T-helper 2 cell (primary cell): ENCODE measurements around the gene SRP68.
"Not testable (repeated sequence)": the region's sequence is repeated elsewhere in the genome, so short reads cannot be mapped to it uniquely, and the experiment has no call there.

Source experiments
- DNase-seq, 5 experiments: peaks; one replicate each; pipeline versions ENCODE4 v3.0.0 to v3.0.0-alpha.2; 2012 to 2022

SRP68 gene

DNA sequence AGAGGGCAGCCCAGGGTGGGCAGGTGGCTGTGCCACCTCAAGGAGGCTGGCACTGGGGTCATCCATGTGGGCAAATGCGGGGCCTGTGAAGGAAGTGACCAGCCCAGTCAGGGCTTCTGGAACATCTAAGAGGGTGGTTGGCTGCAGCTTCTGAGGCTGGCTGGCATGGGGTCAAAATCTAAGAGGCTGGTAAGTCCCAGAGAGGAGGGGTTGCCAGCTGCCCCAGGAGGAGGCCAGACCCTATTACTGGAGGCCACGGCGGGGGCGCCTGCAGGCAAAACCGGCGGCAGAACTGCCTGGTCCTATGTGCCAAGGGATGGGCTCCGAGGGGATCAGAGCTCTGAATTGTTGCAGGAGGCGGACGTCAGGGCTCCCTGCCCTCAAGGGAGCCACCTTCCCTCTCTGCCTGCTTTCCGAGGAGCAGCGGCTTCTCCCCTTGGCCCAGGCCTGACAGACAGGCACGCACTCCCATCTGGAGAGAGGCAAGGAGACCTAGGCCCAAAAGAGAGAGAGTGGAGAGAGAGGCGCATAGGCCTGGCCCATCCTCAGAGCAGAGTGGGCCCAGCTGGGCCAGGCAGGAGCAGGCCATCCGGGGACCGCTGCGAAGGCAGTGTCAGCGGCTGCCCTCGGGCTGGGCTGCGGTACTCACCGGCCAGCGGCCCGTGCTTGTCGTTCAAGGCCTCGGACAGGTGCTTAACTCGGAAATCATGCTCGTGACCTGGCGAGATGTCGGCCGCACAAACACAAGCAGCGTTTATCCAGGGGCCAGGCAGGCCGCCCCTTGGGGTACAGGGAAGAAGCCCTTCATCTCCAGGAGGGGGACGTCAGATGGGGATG is 17.6 kb upstream of the SRP68 start:
- no peak for DNase-seq

DNA sequence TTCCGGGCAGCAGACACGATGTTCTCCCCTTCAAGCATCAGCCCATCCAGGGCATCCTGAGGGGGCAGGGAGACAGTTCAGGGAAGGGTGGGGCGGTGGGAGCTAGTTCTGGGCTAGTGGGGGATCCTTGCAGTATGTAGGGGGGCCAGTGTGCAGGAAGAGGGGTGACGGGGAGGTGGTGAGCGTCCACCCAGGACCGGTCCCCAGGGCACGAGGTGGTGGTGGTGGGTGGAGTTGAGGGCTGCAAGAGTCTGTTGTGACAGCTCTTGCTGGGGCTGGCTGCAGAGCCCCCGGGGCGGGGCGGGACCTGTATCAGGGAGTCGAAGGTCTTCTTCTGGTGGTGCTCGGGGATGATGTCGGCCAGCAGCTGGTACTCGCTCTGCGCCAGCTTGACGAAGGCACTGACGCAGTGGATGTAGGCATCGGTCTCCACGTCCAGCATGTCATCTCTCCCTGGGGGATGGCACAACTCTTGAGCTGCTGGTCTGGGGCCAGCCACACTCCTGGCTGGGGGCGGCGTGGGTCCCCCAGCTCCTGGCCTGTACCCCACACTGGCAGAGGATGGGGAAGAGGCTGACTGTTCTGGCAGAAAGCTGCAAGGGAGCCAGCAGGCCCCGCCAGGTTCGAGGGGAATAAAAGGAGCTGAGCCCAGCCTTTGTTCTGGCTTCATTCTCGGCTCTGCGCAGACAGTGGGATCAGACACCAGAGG is 16.7 kb upstream of the SRP68 start:
- DNase-seq = no peak

DNA sequence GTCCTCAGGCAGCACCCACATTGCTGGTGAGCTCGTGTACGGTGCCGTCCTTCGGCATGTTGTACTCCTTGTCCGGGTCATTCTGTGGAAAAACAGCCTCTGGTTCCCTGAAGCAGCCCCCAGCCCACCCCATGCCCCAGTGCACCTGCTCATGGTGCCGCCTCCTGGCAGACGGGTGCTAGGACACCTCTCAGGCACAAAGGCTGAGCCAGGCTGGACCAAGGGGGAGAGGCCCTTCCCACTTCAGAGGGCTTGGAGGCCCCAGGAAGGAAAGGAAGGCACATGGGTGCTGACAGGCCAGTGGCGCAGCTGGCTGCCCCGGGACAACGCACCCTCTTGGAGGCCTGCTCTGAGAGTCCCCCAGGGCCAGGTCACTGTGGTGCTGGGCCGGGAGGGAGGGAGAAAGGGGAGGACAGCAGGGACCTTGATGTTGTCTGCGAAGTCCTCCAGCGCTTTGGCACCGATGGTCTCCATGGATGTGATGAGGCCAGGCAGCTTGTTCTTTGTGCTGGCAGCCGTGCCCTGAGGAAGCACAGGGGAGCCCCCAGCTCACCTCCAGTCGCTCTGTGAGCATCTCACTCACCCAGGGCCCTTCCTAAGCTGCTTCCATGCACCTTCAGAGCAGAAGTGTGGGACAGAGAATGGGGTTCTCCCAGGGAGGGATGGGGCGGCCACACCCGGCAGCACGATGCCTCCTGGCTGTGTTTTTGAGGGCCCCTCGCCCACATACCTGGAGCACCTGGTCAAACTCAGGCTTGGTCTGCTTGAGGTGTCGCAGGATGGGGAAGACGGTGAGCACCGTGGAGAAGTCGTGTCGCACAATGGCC is 15.9 kb upstream of the SRP68 start:
- DNase-seq = no peak

DNA sequence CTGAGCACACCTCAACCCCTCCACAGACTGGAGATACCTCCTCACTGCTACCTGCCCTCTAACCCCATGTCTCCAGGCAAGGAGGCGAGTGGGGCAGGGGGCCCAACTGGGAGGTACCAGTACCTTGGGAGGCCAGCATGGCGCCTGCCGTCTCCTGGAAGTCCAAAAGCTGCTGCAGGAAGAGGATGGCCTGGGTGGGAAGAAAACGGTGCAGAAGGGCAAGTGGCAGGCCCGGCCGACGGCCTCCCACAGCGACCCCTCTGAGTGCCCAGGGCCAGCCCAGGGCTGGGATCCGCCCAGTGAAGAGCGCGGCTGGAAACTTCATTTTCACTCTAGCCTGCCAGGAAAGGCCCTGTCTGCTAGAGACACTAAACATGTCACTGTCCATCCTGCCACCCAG is 15.2 kb upstream of the SRP68 start:
- DNase-seq = no peak

DNA sequence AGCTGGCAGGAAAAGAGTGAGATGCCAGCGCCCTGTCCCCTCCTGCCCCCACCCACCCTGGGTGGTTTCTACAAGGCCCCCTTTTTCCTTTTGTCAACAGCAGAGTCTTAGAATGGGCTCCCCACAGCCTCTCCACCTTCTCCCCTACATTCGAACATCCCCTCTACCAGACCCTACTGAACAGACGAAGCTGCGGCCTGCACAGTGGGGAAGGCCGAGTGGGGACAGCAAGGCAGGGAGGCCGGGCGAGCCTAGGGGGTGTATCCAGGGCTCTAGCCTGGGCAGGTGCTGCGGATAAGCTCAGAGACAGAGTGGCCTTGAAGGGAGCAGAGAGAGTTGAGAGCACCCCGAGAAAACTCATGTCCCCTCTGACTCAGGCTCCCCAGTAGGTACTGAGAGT is 14.1 kb upstream of the SRP68 start:
- DNase-seq = no peak

DNA sequence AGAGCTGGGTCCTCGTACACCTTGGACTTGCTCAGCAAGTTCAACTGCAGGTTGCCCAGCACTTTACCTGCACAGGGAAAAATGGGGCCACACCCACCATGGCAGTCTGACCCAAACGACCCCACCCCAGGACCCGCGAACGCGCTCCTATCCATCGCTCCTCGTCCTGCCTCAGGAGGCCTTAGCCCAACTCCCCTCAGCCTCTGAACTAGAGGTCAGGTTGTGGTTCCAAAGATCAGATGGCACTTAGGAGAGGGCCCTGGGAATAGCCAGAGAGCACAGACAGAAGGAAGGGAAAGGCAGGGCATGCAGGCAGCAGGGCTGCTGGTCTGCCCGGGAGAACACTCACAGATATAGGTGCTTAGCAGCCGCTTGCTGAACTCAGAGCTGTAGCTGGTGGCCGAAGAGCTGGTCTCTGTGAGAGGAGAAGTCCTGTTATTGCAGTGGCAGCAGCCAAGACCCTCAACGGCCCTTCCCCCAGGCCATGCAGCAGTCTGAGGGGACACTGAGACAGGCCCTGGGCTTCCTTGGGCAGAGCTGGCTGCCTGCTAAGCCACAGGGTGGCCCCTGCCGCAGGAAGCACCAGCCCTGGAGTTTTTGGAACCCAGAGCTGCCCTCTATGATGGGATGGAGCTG is 13.5 kb upstream of the SRP68 start:
- DNase-seq = no peak

DNA sequence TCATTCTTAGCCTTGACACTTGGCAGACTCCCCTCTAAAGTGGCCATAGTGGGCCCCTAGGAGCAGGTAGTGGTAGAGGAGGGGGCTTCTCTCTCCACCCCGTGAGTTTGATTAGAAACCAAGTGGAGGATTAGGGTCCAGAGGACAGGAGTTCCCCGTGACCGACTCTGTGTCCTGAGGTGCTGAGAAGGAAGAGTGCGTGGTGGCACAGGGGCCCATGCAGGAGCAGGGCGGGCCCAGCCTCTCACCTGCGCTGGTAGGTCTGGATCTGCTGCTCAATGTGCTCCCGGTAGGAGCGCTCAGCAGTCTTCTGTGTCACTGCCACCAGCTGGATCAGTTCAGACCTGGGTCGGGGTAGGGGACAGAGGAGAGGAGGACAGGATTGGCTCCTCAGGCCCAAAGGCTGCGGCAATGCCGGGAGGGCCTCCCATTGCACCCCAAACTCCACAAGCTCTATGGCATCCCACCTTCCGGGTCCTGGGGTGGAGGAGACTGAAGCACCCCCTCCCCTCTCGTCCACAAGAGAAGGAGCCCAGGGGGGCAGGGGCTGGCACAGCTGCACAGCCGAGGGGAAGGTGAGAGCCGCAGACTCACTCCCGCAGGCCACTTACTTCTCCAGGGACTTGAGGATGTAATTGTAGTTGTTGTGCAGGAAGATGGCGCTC is 12.9 kb upstream of the SRP68 start:
- no peak for DNase-seq

DNA sequence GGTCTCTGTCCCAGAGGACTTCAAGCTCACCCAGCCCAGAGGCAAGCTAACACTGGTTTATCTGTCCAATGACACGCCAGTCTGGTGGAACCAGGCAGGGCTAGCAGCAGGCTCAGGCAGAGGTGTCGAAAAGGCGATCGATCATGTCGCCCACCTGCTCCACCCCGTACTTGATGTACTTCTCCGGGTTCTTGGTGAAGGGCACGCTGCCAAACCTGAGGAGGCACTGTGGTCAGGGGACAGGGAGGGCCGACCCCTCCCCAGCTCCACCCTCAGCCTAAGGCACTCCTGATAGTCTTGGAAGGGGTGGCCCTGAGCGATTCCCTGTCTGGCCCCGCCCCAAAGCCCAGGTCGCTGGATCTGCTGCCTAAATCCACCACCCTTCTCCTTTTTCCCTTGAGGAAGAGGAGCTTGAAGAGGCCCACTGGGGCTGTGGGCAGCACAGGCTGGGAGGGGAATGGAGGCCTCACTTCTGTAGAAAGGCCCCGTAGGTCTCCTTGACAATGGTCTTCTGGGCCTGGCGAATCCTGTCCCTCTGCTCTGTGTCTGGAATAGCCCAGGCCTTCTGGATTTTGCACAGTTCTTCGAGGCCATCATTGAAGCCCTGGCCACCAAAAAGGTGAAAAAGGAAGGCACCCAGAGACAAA is 11.3 kb upstream of the SRP68 start:
- DNase-seq = no peak

DNA sequence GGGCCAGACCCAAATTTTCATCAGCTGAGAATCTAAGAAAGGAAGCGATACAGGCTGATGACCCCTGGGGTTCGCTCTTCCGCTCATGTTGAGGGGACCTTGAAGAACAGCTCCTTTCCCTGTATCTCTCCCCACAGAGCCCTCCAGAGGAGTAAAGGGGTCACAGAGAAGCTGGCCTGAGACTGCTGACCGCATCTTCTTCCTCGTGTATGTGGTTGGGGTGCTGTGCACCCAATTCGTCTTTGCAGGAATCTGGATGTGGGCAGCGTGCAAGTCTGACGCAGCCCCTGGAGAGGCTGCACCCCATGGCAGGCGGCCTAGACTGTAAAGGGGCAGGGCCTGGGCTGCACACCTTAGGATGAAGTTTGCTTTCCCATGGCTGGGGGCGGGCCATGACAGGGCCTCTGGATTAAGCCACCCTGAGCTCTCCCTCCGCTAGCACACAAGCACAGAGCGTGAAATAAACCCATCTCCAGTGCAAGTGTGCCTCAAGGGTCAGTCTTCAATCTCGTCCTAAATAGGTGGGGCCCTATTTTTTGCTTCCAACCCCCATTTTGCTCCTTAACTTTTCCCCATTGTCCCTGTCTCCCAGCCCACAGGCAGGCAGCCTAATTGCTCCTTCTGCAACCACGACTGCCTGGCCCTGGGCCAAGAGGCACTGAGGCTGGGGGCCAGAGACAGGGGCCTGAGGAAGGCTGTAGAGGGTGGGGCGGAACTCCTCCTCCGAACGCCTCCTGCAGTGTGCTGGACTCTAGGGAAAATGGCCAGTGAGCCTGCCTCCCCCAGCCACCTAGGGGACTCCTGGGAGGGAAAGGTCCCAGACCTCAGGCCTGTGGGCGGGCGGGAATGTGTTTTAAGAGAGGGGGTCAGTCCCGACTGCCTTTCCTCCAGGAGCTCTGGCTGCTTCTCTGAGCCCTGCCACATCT is 10.3 kb upstream of the SRP68 start:
- no peak for DNase-seq

DNA sequence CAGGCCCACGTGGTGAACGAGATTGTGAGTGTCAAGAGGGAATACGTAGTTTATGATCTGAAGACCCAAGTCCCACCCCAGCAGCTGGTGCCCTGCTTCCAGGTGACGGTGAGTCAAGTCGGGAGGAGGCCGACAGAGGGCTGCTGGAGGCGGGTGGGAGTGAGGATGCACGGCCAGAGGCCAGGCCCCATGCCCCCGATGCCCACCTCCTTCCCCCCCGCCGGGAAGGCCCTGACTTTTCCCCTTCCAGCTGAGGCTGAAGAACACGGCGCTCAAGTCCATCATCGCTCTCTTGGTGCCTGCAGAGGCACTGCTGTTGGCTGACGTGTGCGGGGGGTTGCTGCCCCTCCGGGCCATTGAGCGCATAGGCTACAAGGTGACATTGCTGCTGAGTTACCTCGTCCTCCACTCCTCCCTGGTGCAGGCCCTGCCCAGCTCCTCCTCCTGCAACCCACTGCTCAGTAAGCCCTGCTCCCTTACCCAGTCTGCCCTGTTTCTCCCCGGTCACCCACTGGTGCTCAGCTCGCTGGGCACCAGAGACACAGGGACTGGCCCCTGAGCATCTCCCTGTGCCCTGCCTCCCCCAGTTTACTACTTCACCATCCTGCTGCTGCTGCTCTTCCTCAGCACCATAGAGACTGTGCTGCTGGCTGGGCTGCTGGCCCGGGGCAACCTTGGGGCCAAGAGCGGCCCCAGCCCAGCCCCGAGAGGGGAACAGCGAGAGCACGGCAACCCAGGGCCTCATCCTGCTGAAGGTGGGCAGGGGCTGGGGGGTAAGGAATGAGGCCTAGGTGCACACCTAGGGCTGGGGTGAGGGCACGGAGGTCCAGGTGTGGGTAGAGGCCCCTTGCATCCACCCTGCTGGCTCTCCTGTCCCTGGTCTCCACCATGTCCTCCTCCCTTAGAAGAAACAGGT is 9.2 kb upstream of the SRP68 start:
- DNase-seq = no peak

DNA sequence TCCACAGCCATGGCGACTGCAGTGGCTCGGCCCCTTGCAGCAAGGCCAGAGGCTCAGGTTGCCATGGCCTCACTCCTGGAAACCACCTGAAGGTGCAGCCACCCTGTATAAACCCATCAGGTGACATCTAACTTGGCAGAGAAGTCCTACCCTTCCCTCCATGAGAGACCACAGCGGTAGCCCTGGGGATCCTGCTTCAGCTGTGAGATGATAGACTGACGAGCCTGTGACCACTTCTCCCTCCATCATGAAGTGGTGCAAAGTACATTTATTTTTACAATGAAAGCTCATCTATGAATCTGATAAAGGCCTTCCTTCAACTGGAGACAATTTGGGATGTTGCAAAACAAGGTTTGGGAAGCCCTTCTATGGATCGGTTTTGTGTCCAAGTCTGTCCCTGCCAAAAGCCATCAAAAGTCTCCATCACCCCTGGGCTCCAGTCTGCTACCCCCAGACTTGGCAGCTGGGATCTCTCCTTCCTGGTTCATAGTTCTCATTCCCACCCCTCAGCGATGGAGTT is 8.5 kb upstream of the SRP68 start:
- DNase-seq = no peak

DNA sequence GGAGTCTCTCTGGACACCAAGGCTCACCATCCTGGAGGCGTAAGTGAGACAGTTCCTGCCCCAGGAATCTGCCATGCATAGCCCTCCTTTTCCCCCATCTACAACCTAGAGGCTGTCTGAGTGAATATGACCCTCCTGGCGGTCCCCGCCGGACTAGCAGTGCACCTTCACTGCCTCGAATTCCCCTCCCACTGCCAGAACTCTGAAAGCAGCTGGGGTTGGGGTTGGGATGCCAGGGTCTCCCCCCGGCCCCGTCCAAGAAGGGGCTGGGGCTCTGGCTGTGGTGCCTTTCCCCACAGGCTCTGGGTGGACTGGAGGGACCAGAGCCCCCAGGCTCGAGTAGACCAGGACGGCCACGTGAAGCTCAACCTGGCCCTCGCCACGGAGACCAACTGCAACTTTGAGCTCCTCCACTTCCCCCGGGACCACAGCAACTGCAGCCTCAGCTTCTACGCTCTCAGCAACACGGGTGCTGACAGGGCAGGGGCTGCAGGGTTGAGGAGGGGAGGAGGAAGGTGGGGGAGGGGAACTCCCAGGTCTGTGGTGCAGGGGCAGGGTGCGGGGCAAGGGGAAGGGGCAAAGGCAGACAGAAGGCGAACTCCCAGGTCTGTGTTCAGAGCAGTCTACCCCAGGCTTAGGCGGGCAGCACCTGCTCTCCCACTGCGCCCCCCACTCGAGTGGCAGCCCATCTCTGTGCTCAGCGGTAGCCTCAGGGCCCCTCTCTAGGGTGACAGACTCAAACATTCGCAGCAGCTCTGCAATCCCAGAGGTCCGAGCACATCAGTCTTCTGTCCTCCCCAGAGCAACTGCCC is 7.8 kb upstream of the SRP68 start:
- no peak for DNase-seq

DNA sequence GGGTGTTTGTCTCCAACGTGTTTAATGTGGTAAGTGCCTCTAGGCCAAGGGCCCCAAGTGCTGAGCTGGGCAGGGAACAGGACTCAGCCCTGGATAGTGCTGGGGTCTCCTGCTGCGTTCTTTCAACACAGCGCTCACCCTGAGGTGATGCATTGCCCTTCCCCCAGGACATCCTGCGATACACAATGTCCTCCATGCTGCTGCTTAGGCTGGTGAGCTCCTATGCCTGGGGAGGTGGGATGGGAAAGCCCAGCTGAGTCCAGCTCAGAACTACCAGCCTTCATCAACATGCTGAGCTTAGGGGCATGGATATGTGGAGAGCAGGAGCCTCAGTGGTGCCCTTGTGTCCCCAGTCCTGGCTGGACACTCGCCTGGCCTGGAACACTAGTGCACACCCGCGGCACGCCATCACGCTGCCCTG is 7.2 kb upstream of the SRP68 start:
- DNase-seq = no peak

DNA sequence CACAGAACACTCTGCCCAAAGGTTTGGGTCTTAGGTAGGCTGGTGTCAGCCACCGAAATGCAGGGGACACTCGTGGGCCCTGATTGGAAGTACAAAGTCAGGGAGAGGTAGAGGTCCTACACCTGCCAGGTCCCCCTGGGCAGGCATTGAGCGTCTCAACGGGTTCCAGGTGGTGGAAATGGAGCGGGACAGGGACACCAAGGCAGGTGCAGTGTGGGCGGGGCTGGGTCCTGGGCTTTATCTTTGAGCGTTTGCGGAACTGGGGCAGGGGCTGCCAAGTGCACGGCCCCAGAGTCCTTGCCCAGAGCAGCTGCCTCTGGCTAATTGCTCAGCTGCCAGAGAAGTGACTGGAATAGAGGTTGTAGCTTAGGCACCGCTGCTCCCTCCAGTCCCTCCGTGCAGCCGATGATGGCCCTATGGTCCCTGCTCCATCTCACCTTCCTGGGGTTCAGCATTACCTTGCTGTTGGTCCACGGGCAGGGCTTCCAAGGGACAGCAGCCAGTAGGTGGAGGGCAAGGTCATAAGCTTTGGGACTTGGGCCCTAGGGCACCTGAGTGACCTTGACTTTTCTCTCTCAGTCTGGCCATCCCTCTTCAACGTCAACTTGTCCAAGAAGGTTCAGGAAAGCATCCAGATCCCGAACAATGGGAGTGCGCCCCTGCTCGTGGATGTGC is 6.7 kb upstream of the SRP68 start, which contains the start of gene ZACN:
TSS of gene ZACN (plus strand) at position 323 of the 675 bp plus-strand sequence. CDS start at position 406, 83 bp downstream.
- no peak for DNase-seq

DNA sequence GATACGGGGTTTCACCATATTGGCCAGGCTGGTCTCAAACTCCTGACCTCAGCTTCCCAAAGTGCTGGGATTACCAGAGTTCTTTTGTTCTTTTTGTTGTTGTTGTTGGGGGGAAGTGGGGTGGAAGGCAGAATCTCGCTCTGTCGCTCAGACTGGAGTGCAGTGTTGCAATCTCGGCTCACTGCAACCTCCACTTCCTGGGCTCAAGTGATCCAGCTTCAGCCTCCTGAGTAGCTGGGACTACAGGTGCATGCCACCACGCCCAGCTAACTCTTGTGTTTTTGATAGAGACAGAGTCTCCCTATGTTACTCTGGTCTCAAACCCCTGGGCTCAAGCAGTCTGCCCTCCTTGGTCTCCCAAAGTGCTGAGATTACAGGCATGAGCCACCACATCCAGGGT is 6.1 kb upstream of the SRP68 start:
- not testable (repeated sequence) for DNase-seq

DNA sequence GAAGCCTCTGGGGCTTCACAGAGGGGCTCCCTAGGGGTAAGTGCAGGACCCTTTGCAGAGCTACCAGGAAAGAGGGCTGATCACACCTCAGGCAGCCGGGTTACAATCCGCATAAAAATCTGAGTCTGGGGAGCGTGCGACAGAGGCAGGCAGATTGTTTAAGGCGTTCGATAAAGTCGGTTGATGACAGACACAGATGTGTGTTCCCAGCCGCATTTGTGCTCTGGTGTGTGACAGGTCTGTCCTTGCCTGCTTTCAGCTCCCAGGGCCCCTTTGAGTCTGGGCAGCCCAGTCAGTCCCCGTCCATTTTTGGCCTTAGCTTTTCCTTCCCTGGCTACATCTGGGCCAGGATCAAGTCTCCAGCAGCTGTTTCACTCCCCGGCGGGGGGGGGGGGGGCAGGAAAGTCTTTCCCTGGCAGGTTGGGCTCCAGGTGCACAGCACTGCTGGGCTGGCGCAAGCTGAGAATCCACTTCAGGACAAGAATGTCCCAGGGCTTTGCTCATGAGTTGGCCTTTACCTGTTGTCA is 5.3 kb upstream of the SRP68 start:
- no peak for DNase-seq
